Measurements from ENCODE around the gene B4GALT5. TPM values are rescaled to one million over a fixed set of nuclear protein-coding genes. Genes with fewer than 3 reads are reported as not detected.

The B4GALT5 gene
- total RNA-seq, 1 donor from 2014 or later = 31.0 TPM

DNA sequence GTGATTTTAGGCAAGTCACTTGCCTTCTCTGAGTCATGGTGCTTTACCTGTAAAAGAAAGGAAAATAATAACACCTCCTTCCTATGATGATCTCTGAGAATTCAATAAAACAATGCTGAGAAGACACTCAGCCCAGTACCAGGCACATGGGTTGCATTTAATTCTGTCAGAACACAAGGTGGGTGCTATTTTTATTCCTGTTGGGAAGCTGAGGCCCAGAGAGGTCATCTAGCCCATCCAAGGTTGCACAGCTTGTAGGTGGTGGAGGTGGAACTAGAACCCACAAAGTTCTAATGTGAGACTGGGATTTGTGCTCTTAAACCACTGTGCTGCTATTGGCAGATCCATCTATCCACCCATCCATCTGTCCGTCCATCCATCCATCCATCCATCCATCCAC is 106.1 kb downstream of the B4GALT5 start:
- Histone ChIP-seq H3K4me3 (no peak overlapping the region), H3K4me1 (peaks cover 31% of the 10 kb centered on the region), H3K27ac (replicated peaks) (no peak overlapping the region), H3K9me3 (replicated peaks) (no peaks in the 10 kb centered on the region), H3K27me3 (ENCODE audit: low read depth) (peaks cover 12% of the 10 kb centered on the region), H3K36me3 (no peaks in the 10 kb centered on the region)
- intact Hi-C loops (cut with micrococcal nuclease) = loop anchor here (5.0 kb wide), 1 partner anchor 65 kb away; no protein-coding TSS in a partner anchor
- DNase-seq = no peak
- TF ChIP-seq, protein P1, sequence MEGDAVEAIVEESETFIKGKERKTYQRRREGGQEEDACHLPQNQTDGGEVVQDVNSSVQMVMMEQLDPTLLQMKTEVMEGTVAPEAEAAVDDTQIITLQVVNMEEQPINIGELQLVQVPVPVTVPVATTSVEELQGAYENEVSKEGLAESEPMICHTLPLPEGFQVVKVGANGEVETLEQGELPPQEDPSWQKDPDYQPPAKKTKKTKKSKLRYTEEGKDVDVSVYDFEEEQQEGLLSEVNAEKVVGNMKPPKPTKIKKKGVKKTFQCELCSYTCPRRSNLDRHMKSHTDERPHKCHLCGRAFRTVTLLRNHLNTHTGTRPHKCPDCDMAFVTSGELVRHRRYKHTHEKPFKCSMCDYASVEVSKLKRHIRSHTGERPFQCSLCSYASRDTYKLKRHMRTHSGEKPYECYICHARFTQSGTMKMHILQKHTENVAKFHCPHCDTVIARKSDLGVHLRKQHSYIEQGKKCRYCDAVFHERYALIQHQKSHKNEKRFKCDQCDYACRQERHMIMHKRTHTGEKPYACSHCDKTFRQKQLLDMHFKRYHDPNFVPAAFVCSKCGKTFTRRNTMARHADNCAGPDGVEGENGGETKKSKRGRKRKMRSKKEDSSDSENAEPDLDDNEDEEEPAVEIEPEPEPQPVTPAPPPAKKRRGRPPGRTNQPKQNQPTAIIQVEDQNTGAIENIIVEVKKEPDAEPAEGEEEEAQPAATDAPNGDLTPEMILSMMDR (IDR thresholded peaks at IDR 0.05; ENCODE audit: borderline replicate concordance) = no peak

DNA sequence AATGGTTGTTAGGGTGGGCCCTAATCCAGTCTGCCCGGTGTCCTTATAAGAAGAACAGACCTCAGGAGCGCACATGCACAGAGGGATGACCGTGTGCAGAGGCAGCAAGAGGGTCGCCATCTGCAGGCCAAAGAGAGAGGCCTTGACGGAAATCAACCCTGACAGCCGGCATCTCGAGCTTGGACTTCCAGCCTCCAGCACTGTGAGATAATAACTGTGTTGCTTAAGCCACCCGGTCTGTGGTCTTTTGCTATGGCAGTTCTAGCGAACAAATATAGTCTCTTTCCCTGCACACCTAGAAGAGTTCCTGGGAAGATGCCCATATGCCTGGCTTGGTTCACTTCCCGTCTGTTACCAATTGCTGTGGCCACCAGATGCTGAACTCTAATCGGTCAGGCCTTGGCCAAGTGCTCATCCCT is 110.5 kb downstream of the B4GALT5 start:
- TF ChIP-seq, protein P1 (IDR thresholded peaks at IDR 0.05; ENCODE audit: borderline replicate concordance) = peak; percentile 45
- Histone ChIP-seq H3K27me3 (ENCODE audit: low read depth) (peaks cover 7% of the 10 kb centered on the region), H3K9me3 (replicated peaks) (no peaks in the 10 kb centered on the region), H3K4me3 (no peak overlapping the region), H3K4me1 (peaks cover 4% of the 10 kb centered on the region), H3K36me3 (no peaks in the 10 kb centered on the region), H3K27ac (replicated peaks) (peak overlapping the region; percentile 20)
- DNase-seq = peak; percentile 46
- intact Hi-C loops (cut with micrococcal nuclease) = no loop called here

DNA sequence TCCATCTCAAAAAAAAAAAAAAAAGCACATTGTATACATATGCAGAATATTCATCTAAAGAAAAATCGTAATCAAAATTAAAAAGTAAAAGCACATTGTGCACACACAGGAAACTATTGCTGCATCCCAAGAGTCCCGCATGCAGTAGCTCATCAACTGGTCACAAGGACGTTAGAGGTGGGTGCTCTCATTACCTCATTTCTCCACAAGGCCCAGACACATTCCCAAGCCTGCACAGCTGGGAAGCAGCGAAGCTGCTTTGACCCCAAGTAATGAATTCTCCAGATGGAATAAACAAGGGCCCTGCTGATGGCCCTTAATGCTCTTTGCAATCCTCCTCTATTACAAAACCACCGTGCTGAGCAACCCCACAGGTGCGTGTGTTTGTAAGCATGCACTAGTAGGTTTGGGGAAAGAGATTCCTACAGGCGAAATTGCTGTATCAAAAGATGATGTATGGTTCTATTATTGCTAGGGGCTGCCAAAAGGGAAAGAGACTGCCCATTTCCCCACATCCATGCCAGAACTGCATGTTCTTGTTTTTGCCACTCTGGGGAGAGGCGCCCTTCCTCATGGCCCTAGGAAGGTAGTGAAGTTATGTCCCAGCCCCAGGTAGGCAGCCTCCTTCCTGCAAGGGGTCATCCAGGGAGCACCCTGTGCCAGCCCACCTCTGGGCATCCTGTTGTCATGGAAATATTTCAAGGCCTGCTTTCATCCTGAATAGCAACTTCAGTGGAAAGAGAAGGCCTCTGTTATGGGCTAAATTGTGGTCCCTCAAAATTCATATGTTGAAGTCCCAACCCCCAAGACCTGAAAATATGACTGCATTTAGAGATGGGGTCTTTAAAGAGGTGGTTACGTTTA is 111.1 kb downstream of the B4GALT5 start:
- H3K27ac ChIP-seq (replicated peaks) = peak overlapping the region; percentile 20
- DNase-seq = no peak
- H3K9me3 ChIP-seq (replicated peaks) = no peaks in the 10 kb centered on the region
- H3K27me3 ChIP-seq (ENCODE audit: low read depth) = peaks cover 5% of the 10 kb centered on the region
- intact Hi-C loops (cut with micrococcal nuclease) = no loop called here
- TF ChIP-seq, protein P1 (IDR thresholded peaks at IDR 0.05; ENCODE audit: borderline replicate concordance) = no peak
- H3K4me1 ChIP-seq = peaks cover 4% of the 10 kb centered on the region
- H3K36me3 ChIP-seq = no peaks in the 10 kb centered on the region
- no peak overlapping the region for H3K4me3 ChIP-seq

DNA sequence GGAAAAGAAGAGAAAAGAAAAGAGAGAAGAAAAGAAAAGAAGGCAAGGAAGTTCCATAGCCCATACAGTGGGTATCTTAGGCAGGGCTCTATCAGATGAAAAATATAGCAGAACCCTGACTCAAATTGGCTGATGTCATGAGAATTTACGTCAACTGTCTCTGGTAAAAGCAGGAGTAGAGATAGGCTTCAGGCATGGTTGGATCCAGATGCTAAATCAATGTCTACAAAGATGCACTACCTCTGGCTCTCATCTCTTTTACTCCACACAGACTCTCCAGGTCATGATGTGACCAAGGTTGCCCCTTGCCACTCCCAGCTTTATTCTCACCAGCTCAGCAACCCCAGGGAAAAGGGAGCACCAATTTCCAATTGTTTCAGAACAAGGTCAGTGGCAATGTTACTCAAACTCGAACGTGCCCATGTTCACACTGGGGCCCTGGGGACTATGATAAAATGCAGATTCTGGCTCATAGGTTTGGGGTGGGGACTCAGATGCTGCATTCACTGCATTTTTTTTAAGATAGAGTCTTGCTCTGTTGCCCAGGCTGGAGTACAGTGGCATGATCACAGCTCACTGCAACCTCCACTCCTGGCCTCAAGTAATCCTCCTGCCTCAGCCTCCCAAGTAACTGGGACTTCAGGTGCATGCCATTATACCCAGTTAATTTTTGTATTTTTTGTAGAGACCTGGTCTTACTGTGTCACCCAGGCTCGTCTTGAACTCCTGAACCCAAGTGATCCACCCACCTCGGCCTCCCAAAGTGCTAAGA is 112.3 kb downstream of the B4GALT5 start:
- intact Hi-C loops (cut with micrococcal nuclease) = no loop called here
- Histone ChIP-seq H3K4me3 (no peak overlapping the region), H3K9me3 (replicated peaks) (no peaks in the 10 kb centered on the region), H3K36me3 (no peaks in the 10 kb centered on the region), H3K27me3 (ENCODE audit: low read depth) (no peaks in the 10 kb centered on the region), H3K27ac (replicated peaks) (no peak overlapping the region), H3K4me1 (peaks cover 9% of the 10 kb centered on the region)
- DNase-seq = no peak
- TF ChIP-seq, protein P1 (IDR thresholded peaks at IDR 0.05; ENCODE audit: borderline replicate concordance) = no peak

DNA sequence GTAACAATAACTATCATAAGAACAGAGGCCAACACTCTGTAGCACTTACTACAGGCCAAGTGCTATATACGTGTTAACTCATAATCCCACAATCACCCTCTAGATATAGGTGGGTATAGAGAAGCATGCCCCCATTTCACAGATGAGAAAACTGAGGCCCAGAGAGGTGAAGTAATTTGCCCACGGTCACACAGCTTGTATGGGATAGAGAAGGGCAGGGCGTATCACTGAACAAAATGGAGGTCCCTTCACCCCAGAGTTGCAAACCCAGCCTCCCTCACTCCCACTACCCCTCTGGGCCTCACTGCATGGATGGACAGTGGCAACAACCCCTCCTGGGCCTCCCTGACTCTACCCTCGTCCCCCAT is 113.9 kb downstream of the B4GALT5 start:
- Histone ChIP-seq H3K27me3 (ENCODE audit: low read depth) (no peaks in the 10 kb centered on the region), H3K9me3 (replicated peaks) (no peaks in the 10 kb centered on the region), H3K36me3 (no peaks in the 10 kb centered on the region), H3K4me3 (no peak overlapping the region), H3K27ac (replicated peaks) (no peak overlapping the region), H3K4me1 (peaks cover 24% of the 10 kb centered on the region)
- DNase-seq = no peak
- TF ChIP-seq, protein P1 (IDR thresholded peaks at IDR 0.05; ENCODE audit: borderline replicate concordance) = no peak
- intact Hi-C loops (cut with micrococcal nuclease) = no loop called here
